Measurements from ENCODE around the gene BABAM2.

DNA sequence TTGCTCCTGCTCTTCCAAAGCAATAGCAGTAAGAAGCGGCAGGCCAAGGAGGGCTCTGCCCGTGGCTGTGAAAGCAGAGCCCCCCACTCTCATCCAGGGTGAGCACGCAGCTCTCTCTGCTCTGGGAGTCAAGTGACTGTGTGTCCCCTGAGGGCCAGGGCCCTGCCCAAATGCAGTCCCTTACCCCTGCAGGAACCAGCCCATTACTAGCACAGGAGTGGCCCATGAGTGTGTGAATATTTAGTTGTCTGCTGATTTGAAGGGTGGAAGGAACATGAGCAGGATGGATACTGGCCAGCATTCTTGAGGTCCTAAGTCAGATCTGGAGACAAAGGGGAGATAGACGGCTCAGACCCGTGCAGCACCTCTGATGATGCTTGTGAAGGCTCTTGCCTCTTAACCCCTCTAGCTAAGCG lies 432.5 kb downstream of the BABAM2 start:
- TF ChIP-seq RCOR1 (IDR thresholded peaks at IDR 0.05; ENCODE audit: insufficient replicate concordance, low read length), result no peak
- no peak for TF ChIP-seq POLR2A (IDR thresholded peaks at IDR 0.05; ENCODE audit: low read depth, low read length)
- TF ChIP-seq, protein P1, sequence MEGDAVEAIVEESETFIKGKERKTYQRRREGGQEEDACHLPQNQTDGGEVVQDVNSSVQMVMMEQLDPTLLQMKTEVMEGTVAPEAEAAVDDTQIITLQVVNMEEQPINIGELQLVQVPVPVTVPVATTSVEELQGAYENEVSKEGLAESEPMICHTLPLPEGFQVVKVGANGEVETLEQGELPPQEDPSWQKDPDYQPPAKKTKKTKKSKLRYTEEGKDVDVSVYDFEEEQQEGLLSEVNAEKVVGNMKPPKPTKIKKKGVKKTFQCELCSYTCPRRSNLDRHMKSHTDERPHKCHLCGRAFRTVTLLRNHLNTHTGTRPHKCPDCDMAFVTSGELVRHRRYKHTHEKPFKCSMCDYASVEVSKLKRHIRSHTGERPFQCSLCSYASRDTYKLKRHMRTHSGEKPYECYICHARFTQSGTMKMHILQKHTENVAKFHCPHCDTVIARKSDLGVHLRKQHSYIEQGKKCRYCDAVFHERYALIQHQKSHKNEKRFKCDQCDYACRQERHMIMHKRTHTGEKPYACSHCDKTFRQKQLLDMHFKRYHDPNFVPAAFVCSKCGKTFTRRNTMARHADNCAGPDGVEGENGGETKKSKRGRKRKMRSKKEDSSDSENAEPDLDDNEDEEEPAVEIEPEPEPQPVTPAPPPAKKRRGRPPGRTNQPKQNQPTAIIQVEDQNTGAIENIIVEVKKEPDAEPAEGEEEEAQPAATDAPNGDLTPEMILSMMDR (conservative IDR thresholded peaks at IDR 0.05; ENCODE audit: low read depth, low read length), result no peak
- TF ChIP-seq RAD21 (IDR thresholded peaks at IDR 0.05; ENCODE audit: low read length), result no peak
- TF ChIP-seq MAZ (IDR thresholded peaks at IDR 0.05; ENCODE audit: borderline replicate concordance, low read depth, low read length), result no peak
- TF ChIP-seq, protein P2, sequence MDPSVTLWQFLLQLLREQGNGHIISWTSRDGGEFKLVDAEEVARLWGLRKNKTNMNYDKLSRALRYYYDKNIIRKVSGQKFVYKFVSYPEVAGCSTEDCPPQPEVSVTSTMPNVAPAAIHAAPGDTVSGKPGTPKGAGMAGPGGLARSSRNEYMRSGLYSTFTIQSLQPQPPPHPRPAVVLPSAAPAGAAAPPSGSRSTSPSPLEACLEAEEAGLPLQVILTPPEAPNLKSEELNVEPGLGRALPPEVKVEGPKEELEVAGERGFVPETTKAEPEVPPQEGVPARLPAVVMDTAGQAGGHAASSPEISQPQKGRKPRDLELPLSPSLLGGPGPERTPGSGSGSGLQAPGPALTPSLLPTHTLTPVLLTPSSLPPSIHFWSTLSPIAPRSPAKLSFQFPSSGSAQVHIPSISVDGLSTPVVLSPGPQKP (IDR thresholded peaks at IDR 0.05; ENCODE audit: borderline replicate concordance, low read depth, low read length), result no peak
- TF ChIP-seq MXI1 (IDR thresholded peaks at IDR 0.05; ENCODE audit: borderline replicate concordance, low read depth, low read length), result no peak
